Activated CD4-positive, alpha-beta T cell treated with anti-CD3 and anti-CD28 coated beads, Interleukin-2, amount 50 U/mL, for 1 hour (primary cell): ENCODE measurements around the gene CHN2.

Source experiments
- DNase-seq: peaks from one replicate; pipeline ENCODE4 v3.0.0-alpha.2; 2020

Gene CHN2

DNA sequence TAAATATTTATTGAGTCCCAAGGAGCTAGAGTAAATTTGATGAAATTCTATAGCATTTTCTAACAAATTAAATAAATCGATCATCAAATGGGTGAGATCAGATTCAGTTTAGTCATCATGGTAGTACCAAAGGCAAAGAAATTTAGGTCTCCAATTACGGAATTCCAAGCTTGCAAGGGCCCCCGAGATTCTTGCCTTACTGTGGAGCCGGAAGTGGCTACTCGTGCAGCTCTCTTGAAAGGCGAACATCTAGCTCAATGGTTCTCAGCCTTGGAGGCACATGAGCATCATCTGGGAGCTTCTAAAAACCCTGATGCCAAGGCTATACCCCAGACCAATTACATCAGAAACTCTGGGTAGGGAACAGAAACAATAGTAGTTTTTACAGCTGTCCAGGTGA is 251.2 kb downstream of the CHN2 start:
- no peak for DNase-seq

DNA sequence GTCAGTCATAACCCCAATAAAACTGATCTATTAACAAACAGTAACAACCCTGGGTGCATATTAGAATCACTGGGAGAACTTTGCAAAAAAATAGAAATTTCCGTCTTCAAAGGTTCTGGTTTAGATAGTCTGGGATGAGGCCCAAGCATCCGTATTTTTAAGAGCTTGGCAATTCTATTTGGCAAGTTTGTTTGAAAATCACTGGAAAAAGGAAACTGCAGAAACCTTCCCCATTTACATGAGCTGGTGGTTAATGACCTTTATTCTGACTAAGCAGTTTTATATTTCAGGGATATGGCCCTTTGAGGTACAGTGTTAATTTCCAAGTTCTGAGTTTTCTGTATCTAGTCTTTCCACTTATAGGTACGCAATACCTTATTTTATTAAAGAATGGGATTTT is 253.3 kb downstream of the CHN2 start:
- no peak for DNase-seq

DNA sequence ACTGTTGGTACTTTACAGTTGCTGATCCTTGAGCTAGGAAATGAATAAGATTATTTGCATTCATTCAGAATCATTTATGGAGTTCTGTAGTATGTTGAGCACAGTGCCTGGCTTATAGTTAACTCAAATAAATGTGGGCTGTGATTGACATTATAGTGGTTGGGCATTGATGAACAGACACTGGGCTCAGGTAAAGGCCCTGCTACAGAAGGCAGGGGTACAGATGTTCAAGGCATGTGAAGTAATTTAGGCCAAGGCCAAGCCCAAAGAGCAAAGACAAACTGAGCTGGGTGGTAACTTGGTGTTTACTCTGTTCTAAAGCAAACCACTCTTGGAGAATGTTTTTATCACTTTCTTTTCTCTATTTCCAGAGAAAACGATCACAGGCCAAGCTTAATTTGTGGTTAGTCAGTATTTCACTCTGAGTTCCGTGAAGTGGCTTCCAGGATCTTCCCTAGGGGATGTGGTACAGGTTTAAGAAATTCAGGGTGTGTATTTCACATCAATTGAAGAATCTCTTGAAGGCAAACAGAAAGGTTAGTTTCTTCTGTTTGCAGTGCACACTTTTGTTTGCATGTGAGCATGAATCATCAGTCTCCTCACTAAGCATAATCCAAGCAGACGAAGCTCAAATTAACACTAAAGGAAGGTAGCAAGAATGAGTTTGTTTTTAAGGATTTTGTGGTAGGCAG is 255.1 kb downstream of the CHN2 start:
- DNase-seq = no peak

DNA sequence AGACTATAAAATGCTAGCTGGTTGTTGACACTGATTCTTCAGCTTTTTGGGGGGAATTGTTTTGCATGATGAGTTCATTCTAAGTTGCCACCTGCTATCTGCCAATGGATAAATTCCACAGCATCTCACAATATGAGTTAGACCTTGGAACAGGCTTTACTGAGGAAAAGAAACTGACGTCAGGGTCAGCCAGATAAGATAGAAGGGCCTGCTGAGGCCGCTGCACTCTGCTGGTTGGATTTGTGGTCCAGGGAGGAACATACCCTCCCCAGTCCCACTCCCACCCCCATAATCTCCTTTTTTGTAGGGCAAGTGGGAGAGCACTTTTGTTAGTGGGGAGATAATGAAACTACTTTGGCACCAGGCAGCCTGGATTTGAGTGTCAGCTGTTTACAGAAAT is 258.4 kb downstream of the CHN2 start:
- no peak for DNase-seq

DNA sequence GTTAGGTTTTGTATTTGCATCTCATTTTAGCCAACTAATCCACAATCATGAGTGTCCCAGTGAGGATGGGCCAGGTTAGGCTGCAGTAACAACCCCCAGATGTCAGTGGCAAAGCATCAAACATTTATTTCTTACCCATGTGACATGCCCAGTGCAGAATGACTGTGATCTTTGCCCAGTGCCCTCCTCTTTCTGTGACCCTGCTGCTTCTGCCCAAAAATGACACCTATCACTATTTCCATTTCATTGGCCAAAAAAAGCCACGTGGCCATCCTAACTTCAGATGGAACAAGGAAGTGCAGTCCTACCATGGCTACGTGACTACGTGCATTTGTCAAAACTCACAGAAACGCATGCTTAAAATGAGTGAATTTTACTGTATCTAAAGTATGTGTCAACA is 259.9 kb downstream of the CHN2 start:
- no peak for DNase-seq

DNA sequence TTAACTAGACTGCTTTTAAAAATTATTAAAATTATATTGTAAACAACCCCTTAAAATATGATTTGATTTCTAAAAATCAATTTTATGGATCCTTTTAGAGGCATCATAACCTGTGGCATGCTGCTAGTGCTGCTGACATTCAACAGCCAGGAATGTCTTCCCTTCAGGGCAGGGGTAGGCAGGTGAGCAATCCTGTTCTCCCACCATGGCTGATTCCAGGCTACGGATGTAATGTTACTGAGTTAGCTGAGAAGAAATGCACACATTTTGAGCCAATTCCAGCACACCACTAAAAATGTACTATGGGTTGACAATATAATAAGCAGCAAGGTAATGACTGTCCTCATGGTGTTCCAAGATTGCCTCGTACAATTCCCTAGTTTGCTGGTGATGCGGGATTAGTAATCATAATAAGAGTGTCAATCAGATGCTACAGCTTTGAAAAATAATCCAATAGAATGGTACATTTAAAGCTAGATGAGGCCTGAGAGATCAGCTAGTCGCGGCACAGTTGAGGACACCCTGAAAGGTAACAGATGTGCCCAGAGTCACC is 260.4 kb downstream of the CHN2 start:
- DNase-seq = no peak

DNA sequence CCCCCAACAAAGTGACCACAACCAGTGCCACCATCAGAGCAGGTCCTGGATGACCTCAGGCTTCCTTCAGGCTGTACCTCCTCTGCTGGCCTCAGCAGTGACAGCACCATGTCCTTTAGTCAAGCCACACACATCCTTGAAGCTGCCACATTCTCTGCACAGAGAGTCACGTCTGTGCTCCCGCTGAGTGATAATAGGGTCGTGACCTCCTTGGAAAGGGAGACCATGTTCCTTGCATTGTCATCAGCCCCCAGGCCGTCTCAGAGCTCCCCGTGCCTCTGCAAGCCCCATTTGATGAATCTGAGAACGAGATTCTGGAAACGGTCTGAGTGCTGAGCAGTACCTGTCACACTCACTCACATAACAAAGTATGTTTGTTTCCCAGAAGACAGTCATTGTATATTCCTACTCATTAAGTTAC is 262.6 kb downstream of the CHN2 start:
- DNase-seq = no peak

DNA sequence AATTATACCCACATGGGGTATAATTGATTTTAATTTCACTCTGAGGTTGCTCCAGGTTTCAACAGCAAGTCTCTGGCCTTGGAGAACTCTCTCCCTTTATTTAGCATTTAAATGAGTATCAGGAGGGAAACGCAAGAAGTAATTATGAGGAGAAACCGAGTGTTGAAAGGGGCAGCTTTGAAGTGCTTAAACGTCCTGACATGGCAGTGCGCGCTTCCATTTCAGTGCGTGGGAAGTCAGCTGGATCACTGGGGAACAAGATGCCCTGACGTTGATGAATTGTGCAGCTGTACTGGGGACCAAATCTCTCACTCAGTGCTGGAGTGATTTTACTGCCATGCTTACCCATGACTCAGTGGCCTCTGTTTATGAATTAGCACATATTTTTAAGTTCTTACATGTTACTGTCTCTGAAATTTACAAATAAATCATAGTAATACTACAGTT is 263.0 kb downstream of the CHN2 start:
- DNase-seq = no peak

DNA sequence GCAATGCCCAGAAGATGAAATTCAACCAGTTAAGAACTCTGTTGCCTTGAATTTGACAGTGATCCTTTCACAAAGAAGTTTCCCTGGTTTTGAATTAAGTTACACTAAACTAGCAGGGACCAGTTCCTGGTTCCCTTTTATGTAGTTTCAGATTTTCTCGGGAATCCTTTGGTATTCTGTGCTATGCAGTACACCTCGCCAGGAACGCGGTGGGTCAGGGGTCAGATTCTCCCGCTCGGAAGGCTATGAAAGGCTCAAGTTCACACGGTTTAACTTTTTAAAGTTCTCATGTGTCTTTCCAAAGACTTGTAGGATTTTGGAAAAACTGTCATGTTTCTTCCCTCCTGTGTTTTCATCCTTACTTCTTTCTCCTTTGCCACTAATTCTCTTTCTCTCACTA is 264.4 kb downstream of the CHN2 start:
- DNase-seq = no peak

DNA sequence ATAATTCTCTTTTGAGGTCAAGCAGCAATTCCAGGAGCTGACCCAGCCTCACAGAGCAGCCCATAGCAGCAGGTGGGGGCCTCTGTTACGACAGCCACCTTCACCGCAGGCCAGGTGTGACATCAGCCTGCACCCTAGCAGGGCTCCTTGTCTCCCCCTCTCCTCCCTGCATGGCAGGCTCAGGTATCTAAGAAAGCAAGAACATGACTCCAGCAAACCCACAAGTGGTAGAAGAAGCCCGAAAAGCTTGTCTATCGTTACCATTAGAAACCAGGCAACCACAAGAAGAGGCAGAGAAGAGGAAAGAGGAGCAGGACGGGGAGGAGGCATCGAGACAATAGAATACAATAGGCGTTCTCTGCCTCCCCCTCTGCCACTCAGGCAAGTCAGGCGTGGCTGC is 265.0 kb downstream of the CHN2 start:
- DNase-seq = no peak

DNA sequence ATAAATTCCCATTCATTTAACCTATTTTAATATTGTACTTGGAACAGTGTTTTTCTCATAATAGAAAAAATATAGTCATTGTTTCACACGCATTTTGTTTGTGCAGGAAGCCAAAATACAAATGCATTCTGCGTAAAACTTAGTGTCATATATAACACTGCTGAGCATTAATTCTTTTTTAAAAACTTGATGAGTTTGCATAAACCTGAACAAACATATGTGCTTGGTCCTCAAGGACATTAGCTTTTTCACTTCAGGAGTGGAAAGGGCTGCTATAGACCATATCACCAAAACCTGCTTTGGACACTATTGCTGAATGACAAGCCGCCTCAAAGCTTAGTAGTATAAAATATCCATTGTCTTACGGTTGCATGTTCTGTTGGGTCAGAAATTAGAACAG is 267.4 kb downstream of the CHN2 start:
- DNase-seq = no peak

DNA sequence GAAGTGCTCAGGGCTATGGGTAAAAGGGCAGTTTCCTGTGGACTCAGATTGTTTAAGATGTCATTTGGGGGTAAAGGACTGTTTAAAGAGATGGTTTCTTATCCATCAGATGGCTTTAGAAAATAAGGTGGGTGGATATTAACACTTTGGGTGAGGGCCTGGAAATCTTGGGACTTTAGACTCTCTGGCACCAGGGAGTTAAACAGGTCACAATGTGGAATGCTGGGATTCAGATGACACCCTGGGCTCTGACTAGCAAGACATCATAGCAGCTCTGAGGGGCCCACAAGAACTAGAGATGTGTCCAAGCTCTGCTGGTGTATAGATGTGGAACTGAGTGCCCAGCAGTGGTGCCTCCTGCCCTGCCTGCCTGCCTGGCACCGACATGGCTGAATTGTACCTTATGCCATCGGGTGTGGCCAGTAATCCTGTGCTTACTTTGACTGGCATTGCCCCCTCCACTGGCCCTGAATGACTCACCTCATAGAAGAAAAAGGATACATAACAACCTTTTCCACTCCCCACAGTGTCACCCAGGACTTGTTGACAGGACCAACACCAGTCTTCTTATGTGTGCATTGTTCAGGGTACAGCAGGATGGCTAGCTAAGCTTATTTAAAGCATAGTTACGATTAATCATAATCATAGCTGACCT is 269.1 kb downstream of the CHN2 start:
- DNase-seq = no peak

DNA sequence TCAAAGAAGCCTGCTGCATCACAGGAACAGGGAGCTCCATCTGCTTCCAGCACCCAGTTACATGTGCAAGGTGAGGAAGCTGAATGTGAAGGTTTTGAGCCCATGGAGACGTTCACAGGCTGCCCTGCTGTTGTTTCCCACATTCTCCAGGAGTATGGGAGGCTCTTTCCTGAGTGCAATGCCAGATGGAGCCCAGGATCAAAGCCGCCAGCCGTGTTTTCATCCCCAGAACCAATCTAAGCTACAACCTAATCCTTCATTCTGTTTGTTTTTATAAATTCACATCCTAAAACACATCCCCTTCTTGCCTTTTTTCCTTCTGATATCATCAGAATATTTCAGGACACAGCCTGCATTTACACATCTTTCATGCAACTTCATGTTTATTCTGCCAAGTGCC is 270.2 kb downstream of the CHN2 start:
- no peak for DNase-seq

DNA sequence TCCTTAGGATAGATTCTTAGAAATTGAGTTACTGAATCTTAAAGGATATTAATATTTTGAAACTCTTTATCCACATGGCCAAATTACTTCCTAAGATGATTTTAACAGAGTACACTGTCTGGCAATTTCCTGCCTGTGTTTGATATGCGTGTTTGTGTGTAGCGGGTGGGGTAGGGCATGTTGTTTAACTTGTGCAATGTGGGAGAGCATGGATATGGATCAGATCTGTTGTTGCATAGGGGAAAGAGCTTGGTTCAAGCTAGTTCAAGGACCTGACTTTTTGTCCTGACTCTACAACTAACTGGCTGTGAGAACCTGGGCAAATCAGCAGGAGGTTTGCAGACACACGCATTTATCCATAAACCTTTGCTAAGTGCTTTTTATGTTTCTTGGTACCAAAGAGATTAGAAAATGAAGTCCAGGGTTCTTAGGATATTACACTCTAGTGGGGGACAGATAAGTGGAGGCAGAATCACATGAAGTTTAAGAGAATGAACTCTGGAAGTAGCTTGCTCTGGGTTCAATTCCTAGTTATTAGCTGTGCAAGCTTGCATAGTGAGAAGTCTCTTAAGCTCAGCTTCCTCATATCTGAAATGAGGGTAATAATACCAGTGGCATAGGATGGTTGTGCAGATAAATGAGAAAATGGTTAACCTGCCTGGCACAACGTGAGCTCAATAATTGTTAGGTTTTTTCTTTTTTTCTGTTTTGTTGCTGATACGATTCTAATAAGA is 272.8 kb downstream of the CHN2 start:
- DNase-seq = no peak

DNA sequence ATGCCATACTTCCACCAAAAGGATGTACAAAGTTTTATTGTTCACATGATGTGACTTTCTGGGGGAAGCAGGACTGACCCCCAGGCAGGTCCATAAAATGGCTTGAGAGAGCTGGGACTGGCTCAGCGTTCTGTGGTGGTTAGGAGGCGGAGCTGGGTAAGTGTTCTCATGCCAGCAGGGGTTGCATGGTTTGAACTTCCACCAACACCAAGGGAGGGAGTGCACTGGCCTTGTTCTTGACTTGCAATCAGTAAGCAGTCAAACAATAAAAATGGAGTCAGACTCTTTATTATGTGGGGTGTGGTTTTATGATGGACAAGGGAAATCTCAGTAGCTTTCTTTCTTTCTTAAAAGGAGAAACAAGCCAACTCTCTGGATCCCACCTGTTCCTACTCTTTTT is 273.6 kb downstream of the CHN2 start:
- DNase-seq = no peak

DNA sequence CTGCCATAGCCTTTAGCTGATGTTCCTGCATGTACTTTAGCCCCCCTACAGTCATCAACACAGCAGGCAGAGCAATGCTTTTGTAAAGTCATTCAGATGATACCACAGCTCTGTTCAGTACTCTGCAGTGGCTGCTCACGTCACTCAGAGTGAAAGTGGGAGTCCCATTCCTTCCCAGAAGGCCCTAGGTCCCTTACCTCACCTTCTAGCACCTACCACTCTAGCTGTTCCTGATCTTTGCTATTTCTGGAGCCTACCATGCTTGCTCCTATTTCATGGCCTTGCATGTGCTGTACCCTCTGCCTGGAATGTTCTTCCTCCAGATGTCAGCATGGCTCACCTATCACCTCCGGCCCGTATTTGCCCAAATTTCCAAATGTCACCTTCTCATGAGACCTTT is 274.7 kb downstream of the CHN2 start:
- no peak for DNase-seq

DNA sequence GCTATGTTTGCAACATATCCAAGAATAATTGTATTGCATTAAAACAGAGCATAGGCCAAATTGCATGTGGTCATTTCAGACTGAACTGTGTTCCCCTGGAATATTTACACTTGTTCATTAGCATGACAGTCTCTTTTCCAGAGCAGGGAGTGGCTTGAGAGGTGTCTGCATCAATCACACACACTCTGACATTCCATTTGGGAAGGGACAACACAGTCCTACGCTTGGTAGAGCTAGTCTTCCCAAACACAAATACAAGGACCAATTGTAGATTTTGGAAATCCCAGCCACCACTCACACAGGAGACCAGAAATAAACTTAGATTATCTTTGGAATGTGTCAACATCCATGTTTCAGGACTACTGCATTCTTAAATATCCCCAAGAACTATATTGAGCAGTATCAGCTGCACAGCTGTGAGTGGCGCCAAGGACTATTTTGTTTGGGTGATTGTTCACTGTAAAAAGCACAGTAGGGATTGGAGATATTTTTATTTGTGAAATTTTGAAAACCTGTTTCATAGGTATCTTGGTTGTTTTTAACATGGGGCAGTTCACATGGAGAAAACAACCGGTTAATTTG is 275.5 kb downstream of the CHN2 start:
- no peak for DNase-seq

DNA sequence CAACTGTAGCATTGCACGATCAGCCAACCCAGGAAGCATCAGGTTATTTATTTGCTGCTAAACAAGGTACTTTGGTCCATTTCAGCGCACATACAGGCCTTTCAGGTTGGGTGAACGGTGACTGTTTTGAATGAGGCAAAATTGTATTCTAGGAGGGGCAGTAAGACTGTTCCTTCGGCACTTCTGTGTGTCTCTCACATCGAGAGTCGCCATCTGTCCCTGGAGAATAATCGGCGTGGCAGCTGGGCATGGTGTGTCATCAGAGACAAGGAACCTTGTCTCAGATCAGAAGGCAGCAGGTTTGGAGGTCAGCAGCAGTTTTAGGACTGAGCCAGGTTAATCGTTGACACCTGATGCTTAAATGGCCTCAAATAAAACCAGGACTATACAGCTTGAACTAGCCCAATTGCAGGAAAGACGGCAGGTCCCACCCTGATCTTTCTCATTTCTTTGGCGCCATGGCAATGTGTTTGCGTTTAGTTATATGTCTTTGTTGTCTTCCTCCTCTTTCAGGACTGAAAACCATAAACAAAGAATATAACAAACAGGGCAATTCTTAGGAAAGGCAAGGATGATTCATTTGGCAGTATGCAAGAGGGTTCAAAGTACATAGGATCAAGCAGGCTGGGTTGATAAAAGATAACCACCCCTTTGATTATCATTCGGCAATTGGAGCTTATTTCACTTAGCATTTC is 277.0 kb downstream of the CHN2 start:
- no peak for DNase-seq

DNA sequence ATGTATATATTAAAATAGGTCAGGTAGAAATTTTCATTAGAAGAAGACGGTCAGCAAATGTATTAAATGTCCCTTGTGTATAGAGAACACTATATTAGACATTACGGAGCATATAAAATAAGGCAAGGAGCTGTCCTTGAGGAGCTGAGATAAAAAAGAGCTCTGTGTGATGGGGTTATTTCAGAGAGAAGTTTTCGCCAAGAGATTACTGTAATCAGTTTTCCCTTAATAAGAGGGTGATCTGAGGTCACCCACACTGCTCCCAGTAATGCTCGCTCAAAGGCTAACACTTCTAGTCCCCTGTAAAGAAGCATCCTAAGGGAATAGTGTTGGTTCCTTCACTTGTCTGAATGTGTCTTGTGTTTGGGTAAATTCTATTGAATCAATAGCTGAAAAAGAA is 282.3 kb downstream of the CHN2 start:
- no peak for DNase-seq

DNA sequence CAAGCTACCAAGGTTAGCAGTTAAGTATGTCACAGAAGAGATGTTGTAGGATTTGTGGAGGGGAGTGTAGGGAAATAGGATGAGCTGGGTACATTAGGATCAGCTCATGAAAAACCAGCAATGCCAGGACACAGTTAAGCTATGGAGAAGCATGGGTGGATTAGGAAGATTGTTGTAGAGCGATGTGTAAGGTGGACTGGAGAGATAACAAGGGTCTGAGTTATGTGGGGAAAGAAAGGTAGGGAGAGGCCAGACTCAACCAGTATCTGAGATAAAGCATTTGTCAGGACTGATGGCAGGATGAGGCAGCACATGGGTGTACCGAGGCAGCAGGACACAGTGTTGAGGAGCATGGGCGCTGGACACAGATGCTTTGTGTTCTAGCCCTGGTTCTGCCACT is 283.7 kb downstream of the CHN2 start:
- DNase-seq = no peak

DNA sequence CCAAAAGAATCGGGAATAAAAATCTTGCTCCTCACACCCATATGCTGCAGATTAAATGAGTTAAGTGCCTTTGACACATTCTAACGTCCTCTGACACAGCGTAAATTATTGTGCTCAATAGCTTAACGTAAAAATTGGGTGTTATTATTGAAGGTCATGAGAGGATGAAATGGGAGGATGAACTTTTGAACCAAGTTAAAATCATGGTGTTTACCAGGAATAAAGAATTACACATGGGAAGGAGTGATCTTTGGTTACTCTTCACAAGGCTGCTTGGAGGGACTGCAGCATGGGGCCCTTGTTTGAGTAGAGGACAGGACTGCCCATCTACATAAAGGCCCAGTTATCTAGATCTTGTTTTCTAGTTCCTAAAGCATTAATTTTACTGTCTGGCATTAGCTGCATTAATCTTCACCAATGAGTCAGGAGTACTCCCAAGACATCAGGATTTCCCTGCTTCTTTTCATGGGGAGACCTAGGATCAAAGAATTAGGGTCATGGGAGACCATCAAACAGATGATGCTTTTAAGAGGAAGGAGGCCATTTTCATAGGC is 284.2 kb downstream of the CHN2 start:
- no peak for DNase-seq
